C4-2B (cell line): ENCODE data around the gene SHC2.

ENCODE experiments used
- H3K27ac ChIP-seq: fragments of 450-650 bp; 2 replicates; pipeline ENCODE4 v1.5.1; 2017
- ZFX ChIP-seq: fragments of 450-650 bp; IDR thresholded peaks from 2 replicates; pipeline ENCODE4 v1.6.1; 2017
- TF ChIP-seq, protein P1 (sequence below): fragments of 450-650 bp; conservative IDR thresholded peaks from 2 replicates; pipeline ENCODE4 v1.5.1; 2017; ENCODE audit warnings: mild to moderate bottlenecking

SHC2 gene

DNA sequence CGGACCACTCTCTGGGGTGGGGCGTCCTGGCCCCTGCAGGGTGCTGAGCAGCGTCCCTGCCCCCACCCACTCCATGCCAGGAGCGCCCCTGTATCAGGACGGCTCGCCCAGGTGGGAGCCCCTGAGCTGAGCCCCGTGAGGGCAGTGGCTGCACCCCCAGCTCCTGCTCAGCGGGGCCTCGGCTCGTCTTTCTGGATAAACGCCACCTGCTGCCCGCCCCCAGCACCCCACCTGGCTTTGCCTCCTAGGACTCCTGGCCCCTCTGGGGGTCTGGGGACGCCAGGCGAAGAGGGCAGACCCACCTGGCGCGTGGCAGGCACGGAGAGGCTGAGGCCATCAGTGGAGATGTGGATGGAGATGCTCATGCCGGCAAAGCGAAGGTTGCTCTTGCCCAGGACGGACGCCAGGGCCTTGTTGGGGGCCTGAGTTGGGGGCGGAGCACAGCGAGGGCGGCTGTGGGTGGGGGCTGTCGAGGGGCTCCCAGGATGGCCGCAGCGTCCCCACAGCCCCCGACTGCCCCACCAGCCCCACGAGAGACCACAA is 22.3 kb downstream of the SHC2 start:
- no peak overlapping the region for H3K27ac ChIP-seq
- TF ChIP-seq, protein P1, sequence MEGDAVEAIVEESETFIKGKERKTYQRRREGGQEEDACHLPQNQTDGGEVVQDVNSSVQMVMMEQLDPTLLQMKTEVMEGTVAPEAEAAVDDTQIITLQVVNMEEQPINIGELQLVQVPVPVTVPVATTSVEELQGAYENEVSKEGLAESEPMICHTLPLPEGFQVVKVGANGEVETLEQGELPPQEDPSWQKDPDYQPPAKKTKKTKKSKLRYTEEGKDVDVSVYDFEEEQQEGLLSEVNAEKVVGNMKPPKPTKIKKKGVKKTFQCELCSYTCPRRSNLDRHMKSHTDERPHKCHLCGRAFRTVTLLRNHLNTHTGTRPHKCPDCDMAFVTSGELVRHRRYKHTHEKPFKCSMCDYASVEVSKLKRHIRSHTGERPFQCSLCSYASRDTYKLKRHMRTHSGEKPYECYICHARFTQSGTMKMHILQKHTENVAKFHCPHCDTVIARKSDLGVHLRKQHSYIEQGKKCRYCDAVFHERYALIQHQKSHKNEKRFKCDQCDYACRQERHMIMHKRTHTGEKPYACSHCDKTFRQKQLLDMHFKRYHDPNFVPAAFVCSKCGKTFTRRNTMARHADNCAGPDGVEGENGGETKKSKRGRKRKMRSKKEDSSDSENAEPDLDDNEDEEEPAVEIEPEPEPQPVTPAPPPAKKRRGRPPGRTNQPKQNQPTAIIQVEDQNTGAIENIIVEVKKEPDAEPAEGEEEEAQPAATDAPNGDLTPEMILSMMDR = no peak
- no peak for TF ChIP-seq ZFX

DNA sequence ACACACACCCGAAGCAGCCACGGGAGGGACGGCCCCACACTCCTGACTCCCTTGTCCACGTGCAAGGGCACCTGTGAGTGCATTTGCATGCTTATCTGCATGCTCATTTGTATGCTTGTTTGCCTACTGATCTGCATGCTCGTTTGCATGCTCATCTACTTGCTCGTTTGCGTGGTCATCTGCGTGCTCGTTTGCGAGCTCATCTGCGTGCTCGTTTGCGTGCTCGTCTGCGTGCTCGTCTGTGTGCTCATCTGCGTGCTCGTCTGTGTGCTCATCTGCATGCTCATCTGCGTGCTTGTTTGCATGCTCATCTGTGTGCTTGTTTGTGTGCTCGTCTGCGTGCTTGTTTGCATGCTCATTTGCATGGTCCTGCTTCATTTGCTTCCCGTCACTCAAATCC is 23.8 kb downstream of the SHC2 start:
- no peak overlapping the region for H3K27ac ChIP-seq
- TF ChIP-seq, protein P1 = no peak
- no peak for TF ChIP-seq ZFX

DNA sequence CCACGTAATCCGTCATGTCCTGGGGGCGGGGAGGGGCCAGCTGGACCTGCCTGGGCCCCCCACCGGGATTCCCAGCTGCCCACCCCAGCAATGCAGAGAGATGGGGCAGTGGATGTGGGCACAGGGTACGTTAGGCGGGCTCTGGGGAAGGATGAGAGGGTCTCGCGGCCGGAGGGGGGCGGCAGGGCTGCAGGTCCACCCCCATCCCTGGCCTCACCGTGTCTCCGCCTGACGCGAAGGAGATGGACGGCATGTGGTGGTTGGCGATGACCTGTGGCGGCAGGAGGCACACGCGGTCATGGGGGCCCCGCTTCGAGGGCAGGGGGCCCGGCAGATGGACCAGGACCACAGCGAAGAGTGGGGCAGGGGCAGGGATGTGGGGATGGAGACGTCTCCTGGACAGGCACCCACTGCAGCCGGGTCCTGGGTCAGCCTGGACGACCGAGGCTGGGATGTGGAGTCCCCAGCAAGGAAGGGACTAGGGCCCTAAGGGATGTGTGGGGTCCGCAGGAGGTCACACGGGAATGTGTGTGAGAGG is 24.4 kb downstream of the SHC2 start:
- no peak overlapping the region for H3K27ac ChIP-seq
- no peak for TF ChIP-seq ZFX
- TF ChIP-seq, protein P1 = no peak

DNA sequence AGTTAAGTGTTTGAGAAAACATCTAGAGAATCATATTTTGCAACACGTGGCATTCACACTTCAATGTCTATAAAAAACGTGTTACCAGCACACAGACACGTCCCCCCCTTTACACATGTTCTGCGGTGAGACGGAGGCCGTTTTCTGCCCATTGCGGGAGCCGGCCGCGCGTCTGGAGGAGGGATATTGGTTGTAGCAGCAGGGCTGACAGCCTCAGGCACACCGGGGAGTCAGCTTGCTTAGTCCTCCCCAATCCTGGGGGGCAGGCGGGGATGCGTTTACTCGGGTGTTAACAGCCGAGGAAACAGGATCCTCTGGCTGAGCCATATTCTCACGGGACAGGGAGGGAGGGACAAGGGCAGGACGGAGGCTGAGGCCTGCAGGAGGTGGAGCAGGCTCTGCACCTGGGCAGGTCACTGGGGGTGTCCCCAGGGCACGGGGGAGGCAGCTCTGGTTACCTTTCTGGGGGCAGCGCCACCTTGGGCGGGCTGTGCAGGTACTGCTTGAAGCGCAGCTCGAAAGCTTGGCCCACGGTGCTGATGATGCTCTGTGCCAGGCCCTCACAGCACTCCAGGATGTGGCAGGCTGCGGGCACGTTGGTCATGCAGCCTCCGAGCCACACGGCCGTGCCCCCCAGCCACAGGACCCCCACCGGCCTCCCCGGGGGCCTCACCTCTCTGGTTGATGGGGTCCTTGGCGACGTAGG is 25.0 kb downstream of the SHC2 start:
- no peak overlapping the region for H3K27ac ChIP-seq
- TF ChIP-seq, protein P1 = no peak
- no peak for TF ChIP-seq ZFX

DNA sequence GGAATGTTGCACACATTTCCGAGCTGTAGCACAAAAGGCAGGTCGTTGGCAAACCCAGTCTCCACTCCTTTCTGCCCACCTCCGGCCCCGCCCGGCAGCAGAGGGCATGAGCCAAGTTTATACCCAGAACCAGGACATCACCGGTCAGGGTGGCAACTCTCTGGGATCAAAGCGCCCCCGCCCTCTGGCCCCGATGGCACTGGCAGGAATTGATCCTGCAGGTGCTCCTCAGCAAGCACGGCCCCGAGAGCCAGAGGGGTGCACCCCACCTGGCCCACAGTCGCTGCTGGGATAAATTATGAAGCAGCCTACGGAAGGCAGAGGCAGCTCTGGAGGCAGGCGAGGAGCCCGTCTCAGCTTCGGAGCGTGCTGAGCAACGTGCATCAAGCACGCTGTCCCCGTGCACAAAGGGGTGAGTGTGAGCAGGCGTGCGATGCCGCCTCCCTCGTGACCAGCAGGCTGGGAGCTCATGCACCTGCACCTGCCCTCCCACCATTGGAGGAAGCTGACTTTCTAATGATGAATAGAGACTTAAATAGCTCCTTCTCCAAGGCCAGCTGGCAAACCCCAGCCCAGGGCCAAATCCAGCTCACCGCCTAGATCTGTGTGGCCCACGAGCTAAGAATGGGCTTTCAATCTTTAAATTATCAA is 25.7 kb downstream of the SHC2 start:
- TF ChIP-seq, protein P1 = no peak
- TF ChIP-seq ZFX = no peak
- H3K27ac ChIP-seq = no peak overlapping the region

DNA sequence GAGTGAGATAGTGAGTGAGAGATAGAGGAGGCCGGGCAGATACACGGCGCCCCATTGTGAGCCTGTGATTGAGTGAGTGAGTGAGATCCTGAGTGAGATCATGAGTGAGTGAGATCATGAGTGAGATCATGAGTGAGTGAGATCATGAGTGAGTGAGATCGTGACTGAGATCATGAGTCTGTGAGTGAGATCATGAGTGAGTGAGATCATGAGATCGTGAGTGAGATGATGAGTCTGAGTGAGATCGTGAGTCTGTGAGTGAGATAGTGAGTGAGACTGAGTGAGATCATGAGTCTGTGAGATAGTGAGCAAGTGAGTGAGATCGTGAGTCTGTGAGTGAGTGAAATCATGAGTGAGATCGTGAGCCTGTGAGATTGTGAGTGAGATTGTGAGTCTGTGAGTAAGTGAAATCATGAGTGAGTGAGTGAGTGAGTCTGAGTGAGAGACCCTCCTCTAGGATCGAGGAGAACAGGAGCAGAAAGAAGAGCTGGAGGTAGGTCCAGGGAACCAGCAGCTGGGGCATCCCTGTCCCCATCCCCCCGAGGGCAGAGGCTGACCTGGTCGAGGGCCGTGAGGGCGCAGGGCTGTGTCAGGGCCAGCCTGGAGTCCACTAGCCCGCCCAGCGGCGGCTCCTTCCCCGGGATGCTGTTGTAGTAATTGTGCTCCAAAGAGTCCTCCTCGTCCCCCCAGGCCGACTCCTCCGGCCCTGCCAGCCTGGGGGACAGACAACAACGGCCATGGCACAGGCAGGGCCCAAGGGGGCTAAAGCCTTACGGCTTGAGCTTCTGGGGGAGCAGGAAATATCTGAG is 26.5 kb downstream of the SHC2 start:
- no peak for TF ChIP-seq ZFX
- TF ChIP-seq, protein P1 = no peak
- H3K27ac ChIP-seq = no peak overlapping the region
